CD8-positive, alpha-beta memory T cell (primary cell): ENCODE results near the gene TRIM61. TPM values are rescaled to one million over a fixed set of nuclear protein-coding genes. Genes with fewer than 3 reads are reported as not detected.
"Not testable (repeated sequence)": the region's sequence is repeated elsewhere in the genome, so short reads cannot be mapped to it uniquely, and the experiment has no call there.

Source experiments
- CTCF ChIA-PET: fragments of 350-600 bp; sonication (Branson Sonifier 250); formaldehyde crosslinking; loops from one replicate; lab custom pipeline; 2021; ENCODE audit warnings: antibody characterized with exemption; lab: Charles Lee
- POLR2A ChIA-PET: fragments of 350-600 bp; sonication (Branson Sonifier 250); formaldehyde crosslinking; loops from one replicate; lab custom pipeline; 2021; ENCODE audit warnings: antibody characterized with exemption; lab: Charles Lee
- DNase-seq, 5 donors: peaks; one replicate each; pipeline versions ENCODE4 v3.0.0 to v3.0.0-alpha.2; 2020 to 2022; ENCODE audit warnings: mixed read lengths in 1 of 5
- H3K27ac ChIP-seq: one replicate; pipeline ENCODE4 v1.7.0; 2013; ENCODE audit warnings: low read depth, mild to moderate bottlenecking, low read length, moderate library complexity
- H3K27me3 ChIP-seq: 2 replicates; pipeline ENCODE4 v1.7.0; 2013; ENCODE audit warnings: low read length, mild to moderate bottlenecking; ENCODE audit not compliant: insufficient read depth, poor library complexity, severe bottlenecking
- H3K36me3 ChIP-seq: 2 replicates; pipeline ENCODE4 v1.7.0; 2013; ENCODE audit warnings: mild to moderate bottlenecking, low read length, moderate library complexity; ENCODE audit not compliant: insufficient read depth
- H3K4me1 ChIP-seq: 2 replicates; pipeline ENCODE4 v1.7.0; 2013; ENCODE audit warnings: mild to moderate bottlenecking, low read length, moderate library complexity; ENCODE audit not compliant: insufficient read depth
- H3K4me3 ChIP-seq: 2 replicates; pipeline ENCODE4 v1.7.0; 2013; ENCODE audit warnings: mild to moderate bottlenecking, low read length
- H3K9me3 ChIP-seq: 2 replicates; pipeline ENCODE4 v1.7.0; 2013; ENCODE audit warnings: mild to moderate bottlenecking, low read length
- H3K27ac Mint-ChIP-seq, 8 donors: one replicate each; pipeline ENCODE4 v1.8.0; 2020 to 2021; ENCODE audit warnings: mixed read lengths in 8 of 8, mild to moderate bottlenecking in 6 of 8, inconsistent platforms in 3 of 8, moderate library complexity in 3 of 8
- H3K27me3 Mint-ChIP-seq, 2 donors: one replicate each; pipeline ENCODE4 v1.8.0; 2020 to 2021; ENCODE audit warnings: mixed read lengths in 2 of 2, mild to moderate bottlenecking in 1 of 2, moderate library complexity in 1 of 2
- H3K36me3 Mint-ChIP-seq, 3 donors: one replicate each; pipeline ENCODE4 v1.8.0; 2020 to 2021; ENCODE audit warnings: mixed read lengths in 3 of 3, inconsistent platforms in 1 of 3, mild to moderate bottlenecking in 1 of 3
- H3K4me1 Mint-ChIP-seq, 3 donors: one replicate each; pipeline ENCODE4 v1.8.0; 2020 to 2021; ENCODE audit warnings: mixed read lengths in 3 of 3, inconsistent platforms in 1 of 3, mild to moderate bottlenecking in 1 of 3
- H3K4me3 Mint-ChIP-seq, 7 donors: one replicate each; pipeline ENCODE4 v1.8.0; 2020 to 2021; ENCODE audit warnings: mixed read lengths in 7 of 7, mild to moderate bottlenecking in 6 of 7, moderate library complexity in 4 of 7, inconsistent platforms in 2 of 7
- H3K9me3 Mint-ChIP-seq, 5 donors: one replicate each; pipeline ENCODE4 v1.8.0; 2020 to 2022; ENCODE audit warnings: mixed read lengths in 5 of 5, mild to moderate bottlenecking in 3 of 5, moderate library complexity in 2 of 5, inconsistent platforms in 1 of 5
- polyA plus RNA-seq: library from polyadenylated mRNA; unstranded; fragments of 300-500 nt; fragmentation: Illumina TruSeq; gene quantifications from one replicate; pipeline ENCODE4 v1.2.3, GENCODE V29; 2021
- total RNA-seq, 2 experiments: library from RNA; stranded (reverse); gene quantifications; one replicate each; pipeline ENCODE4 v1.2.3, GENCODE V29; 2021

The TRIM61 gene
- total and polyA plus RNA-seq, 3 experiments from 2014 or later: 1.3 to 3.3 (median 2.7) TPM

GRCh38 chr4:164935865-164936606, 41.4 kb downstream of the TRIM61 start:
- H3K9me3 ChIP-seq, DNase-seq, H3K27me3 ChIP-seq, H3K4me1 Mint-ChIP-seq, H3K36me3 ChIP-seq, CTCF ChIA-PET, H3K4me3 Mint-ChIP-seq, H3K27ac Mint-ChIP-seq, H3K36me3 Mint-ChIP-seq, H3K4me3 ChIP-seq, H3K9me3 Mint-ChIP-seq, H3K27ac ChIP-seq, POLR2A ChIA-PET, H3K4me1 ChIP-seq: not testable (repeated sequence)
- peaks cover 8 to 44% of the 10 kb centered on the region in 2 donors for H3K27me3 Mint-ChIP-seq

DNA sequence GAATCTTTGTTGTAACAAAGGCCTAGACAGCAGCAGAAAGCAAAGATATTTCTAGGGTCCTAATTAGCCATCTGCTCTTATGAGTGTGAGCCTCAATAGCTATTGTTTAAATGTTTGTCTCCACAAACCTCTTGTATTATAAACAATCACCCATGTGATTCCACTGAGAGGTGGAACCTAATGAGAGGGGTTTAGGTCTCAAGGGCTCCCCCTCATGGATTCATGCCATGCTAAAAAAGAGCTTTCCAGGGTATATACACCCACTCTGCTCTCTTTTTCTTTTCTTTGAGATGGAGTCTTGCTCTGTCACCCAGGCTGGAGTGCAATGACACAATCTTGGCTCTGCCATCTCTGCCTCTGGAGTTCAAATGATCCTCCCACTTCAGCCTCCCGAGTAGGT, 42.1 kb downstream of the TRIM61 start:
- CTCF ChIA-PET: no interaction called here
- H3K27ac Mint-ChIP-seq: no peak overlapping the region

GRCh38 chr4:164933244-164933643, 44.2 kb downstream of the TRIM61 start:
- no peak overlapping the region for H3K27ac Mint-ChIP-seq

More for the DNA sequence above, 42.1 kb downstream of the TRIM61 start:
- Mint-ChIP-seq H3K4me3 (no peak overlapping the region), H3K27me3 (peaks cover 6 to 41% of the 10 kb centered on the region in 2 donors), H3K36me3 (no peaks in the 10 kb centered on the region), H3K4me1 (no peaks in the 10 kb centered on the region), H3K9me3 (peaks cover 0 to 2% (median 0%) of the 10 kb centered on the region in 5 donors)
- Histone ChIP-seq H3K27me3 (no peaks in the 10 kb centered on the region), H3K36me3 (no peaks in the 10 kb centered on the region), H3K27ac (no peak overlapping the region), H3K4me3 (no peak overlapping the region), H3K4me1 (no peaks in the 10 kb centered on the region), H3K9me3 (no peaks in the 10 kb centered on the region)
- DNase-seq: no peak
- POLR2A ChIA-PET: no interaction called here

DNA sequence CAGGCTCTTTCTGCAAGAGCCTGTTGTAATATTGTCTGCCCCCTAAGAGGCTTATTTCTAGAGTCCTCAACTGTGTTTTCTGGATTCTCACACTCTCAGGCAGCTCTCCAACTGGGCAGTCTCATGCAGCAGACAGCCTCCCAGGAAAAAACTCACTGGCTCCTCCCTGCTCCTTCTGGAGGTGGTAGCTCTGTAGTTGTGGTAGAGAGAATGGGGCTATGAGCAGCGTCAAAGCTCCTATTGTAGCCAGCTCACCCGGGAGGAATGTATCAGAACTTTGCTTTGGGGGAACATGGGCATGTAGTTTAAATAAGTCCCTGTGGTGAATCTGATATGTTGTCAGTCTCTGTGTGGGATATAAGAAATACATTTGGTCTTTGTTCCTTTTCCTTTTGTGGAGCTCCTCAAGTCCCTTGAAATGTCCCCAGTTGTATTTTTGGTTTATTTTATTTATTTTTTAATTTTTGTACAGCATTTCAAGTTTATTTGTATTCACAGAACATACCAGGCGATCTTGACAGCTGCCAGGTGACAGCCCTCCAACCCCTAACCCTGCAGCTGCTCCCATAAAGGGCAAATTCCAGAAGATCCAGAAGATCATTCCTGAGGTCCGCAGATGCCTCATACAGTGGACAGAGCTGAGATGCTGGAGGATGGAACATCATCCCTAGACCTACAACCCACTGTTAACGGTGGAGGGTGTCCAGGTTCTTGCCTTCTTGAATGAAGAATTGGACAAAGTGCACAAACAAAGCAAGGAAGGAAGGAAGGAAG, 45.7 kb downstream of the TRIM61 start:
- Mint-ChIP-seq H3K4me1 (no peaks in the 10 kb centered on the region), H3K4me3 (no peak overlapping the region), H3K9me3 (no peaks in the 10 kb centered on the region), H3K27ac (no peak overlapping the region), H3K36me3 (no peaks in the 10 kb centered on the region), H3K27me3 (peaks cover 4 to 18% of the 10 kb centered on the region in 2 donors)
- Histone ChIP-seq H3K9me3 (no peaks in the 10 kb centered on the region), H3K27ac (no peak overlapping the region), H3K36me3 (no peaks in the 10 kb centered on the region), H3K27me3 (no peaks in the 10 kb centered on the region), H3K4me1 (no peaks in the 10 kb centered on the region), H3K4me3 (no peak overlapping the region)
- CTCF ChIA-PET: no interaction called here
- POLR2A ChIA-PET: no interaction called here
- no peak for DNase-seq

More at GRCh38 chr4:164933244-164933643, 44.2 kb downstream of the TRIM61 start:
- Mint-ChIP-seq H3K9me3 (peaks cover 0 to 2% (median 0%) of the 10 kb centered on the region in 5 donors), H3K36me3 (no peaks in the 10 kb centered on the region), H3K27me3 (peaks cover 4 to 26% of the 10 kb centered on the region in 2 donors), H3K4me3 (no peak overlapping the region), H3K4me1 (no peaks in the 10 kb centered on the region)
- no peaks in the 10 kb centered on the region for H3K9me3 ChIP-seq
- no peak overlapping the region for H3K27ac ChIP-seq
- H3K4me1 ChIP-seq: no peaks in the 10 kb centered on the region
- no peaks in the 10 kb centered on the region for H3K27me3 ChIP-seq
- ChIA-PET POLR2A (no interaction called here), CTCF (no interaction called here)
- DNase-seq: no peak
- H3K36me3 ChIP-seq: no peaks in the 10 kb centered on the region
- H3K4me3 ChIP-seq: no peak overlapping the region

- H3K36me3 ChIP-seq: no peaks in the 10 kb centered on the region
- Mint-ChIP-seq H3K4me3 (no peak overlapping the region), H3K27me3 (peaks cover 4 to 14% of the 10 kb centered on the region in 2 donors), H3K36me3 (no peaks in the 10 kb centered on the region), H3K9me3 (no peaks in the 10 kb centered on the region), H3K4me1 (no peaks in the 10 kb centered on the region), H3K27ac (no peak overlapping the region)
- no peak for DNase-seq
- no peak overlapping the region for H3K27ac ChIP-seq
- no peaks in the 10 kb centered on the region for H3K27me3 ChIP-seq
- POLR2A ChIA-PET: no interaction called here
- H3K9me3 ChIP-seq: no peaks in the 10 kb centered on the region
- CTCF ChIA-PET: interaction anchor here (1.4 kb wide), 1 partner anchor 47 kb away, joined by 3 read pairs; the partner anchor contains the start of gene TRIM61
- no peak overlapping the region for H3K4me3 ChIP-seq
- no peaks in the 10 kb centered on the region for H3K4me1 ChIP-seq
Measured at GRCh38 chr4:164930647-164931046, 46.8 kb downstream of the TRIM61 start.

DNA sequence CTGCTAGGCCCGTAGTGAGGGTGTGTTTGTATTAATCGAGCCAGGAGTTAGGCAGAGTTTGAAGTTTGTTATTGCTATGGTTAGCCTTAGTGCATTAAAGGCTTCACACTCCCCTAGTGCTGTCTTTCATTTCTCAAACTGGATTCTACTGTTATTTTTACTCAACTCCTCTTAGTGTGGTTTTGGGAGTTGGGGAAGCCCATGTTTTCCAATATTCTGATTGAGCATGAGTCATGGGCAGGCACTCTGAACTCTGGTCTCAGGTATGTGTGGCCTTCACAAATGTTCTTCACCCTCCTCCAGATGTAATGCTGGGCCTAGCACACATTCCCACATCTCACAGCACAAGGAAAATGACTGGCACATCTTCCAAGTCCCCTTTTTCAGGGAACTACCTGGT, 50.4 kb downstream of the TRIM61 start:
- H3K27me3 Mint-ChIP-seq, H3K27ac Mint-ChIP-seq, H3K9me3 Mint-ChIP-seq, H3K4me1 ChIP-seq, H3K27me3 ChIP-seq, H3K27ac ChIP-seq, H3K9me3 ChIP-seq, CTCF ChIA-PET, POLR2A ChIA-PET, H3K4me3 ChIP-seq, H3K4me1 Mint-ChIP-seq, H3K36me3 Mint-ChIP-seq, DNase-seq, H3K4me3 Mint-ChIP-seq, H3K36me3 ChIP-seq: not testable (repeated sequence)

- Mint-ChIP-seq H3K4me1 (no peaks in the 10 kb centered on the region), H3K27me3 (peaks cover 0 to 9% of the 10 kb centered on the region in 2 donors), H3K4me3 (no peak overlapping the region), H3K27ac (no peak overlapping the region), H3K9me3 (no peaks in the 10 kb centered on the region), H3K36me3 (no peaks in the 10 kb centered on the region)
- Histone ChIP-seq H3K4me3 (no peak overlapping the region), H3K27me3 (no peaks in the 10 kb centered on the region), H3K4me1 (no peaks in the 10 kb centered on the region), H3K27ac (no peak overlapping the region), H3K36me3 (no peaks in the 10 kb centered on the region), H3K9me3 (no peaks in the 10 kb centered on the region)
- ChIA-PET CTCF (no interaction called here), POLR2A (no interaction called here)
- DNase-seq: no peak
Measured at GRCh38 chr4:164926301-164926700, 51.2 kb downstream of the TRIM61 start.

DNA sequence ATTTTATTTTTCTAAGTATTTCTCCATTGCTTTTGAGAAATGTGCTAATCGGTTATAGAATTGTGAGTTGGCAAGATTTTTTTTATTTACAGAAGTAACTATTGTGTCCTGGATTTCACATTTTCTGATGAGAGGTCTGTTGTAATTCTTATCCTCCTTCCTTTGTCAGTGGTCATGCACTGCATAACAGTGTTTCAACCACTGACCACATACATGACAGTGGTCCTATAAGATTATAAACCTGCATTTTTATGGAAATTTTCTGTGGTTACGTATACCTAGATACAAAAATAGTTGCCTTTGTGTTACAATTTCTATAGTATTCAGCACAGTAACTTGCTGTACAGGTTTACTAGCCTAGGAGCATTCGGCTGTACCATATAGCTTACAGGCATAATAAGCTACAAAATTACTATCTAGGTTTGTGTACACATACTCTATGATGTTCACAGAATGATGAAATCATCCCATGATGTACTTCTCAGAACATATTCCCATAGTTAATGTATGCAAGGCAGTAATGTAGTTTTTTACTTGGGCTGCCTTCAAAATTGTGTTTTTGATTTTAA, 52.7 kb downstream of the TRIM61 start:
- H3K9me3 ChIP-seq: no peaks in the 10 kb centered on the region
- no peak overlapping the region for H3K4me3 ChIP-seq
- ChIA-PET CTCF (no interaction called here), POLR2A (no interaction called here)
- H3K4me3 Mint-ChIP-seq: no peak overlapping the region
- no peak for DNase-seq
- H3K27me3 ChIP-seq: no peaks in the 10 kb centered on the region
- no peak overlapping the region for H3K27ac Mint-ChIP-seq
- peaks cover 0 to 2% (median 0%) of the 10 kb centered on the region in 5 donors for H3K9me3 Mint-ChIP-seq
- H3K27ac ChIP-seq: no peak overlapping the region
- H3K4me1 ChIP-seq: no peaks in the 10 kb centered on the region
- H3K36me3 ChIP-seq: no peaks in the 10 kb centered on the region
- no peaks in the 10 kb centered on the region for H3K4me1 Mint-ChIP-seq
- peaks cover 0 to 9% of the 10 kb centered on the region in 2 donors for H3K27me3 Mint-ChIP-seq
- H3K36me3 Mint-ChIP-seq: no peaks in the 10 kb centered on the region
